HepG2 (cell line): ENCODE measurements around the gene CHCHD6. TPM values are rescaled to one million over a fixed set of nuclear protein-coding genes. Genes with fewer than 3 reads are reported as not detected.

ENCODE experiments used
- BCL6 ChIP-seq: IDR thresholded peaks from 2 replicates; pipeline ENCODE4 v1.6.1; 2016; ENCODE audit warnings: missing genetic modification reagents, missing compliant biosample characterization
- FOXM1 ChIP-seq: sonication (generic); formaldehyde crosslinking; IDR thresholded peaks from 2 replicates; pipeline ENCODE4 v1.5.0; 2020; ENCODE audit warnings: missing genetic modification reagents
- FOXP1 ChIP-seq, 2 experiments: fragments of 450-650 bp in 1 of 2; IDR thresholded peaks; 2 replicates each; pipeline ENCODE4 v1.6.1; 2017 to 2018; ENCODE audit warnings: antibody characterized with exemption in 1 of 2
- GMEB2 ChIP-seq: IDR thresholded peaks from 2 replicates; pipeline ENCODE4 v1.6.1; 2016; ENCODE audit warnings: missing biosample characterization, missing genetic modification reagents, low read depth
- JDP2 ChIP-seq: sonication (generic); formaldehyde crosslinking; IDR thresholded peaks from 2 replicates; pipeline ENCODE4 v1.8.1; 2022; ENCODE audit warnings: missing genetic modification reagents, borderline replicate concordance
- KDM3A ChIP-seq: IDR thresholded peaks from 2 replicates; pipeline ENCODE4 v1.6.1; 2018; ENCODE audit warnings: low read depth, missing compliant biosample characterization
- MEF2D ChIP-seq: sonication (generic); formaldehyde crosslinking; IDR thresholded peaks from 2 replicates; pipeline ENCODE4 v1.5.1; 2020; ENCODE audit warnings: mild to moderate bottlenecking, missing genetic modification reagents
- PHB2 ChIP-seq: fragments of 450-650 bp; IDR thresholded peaks from 2 replicates; pipeline ENCODE4 v1.6.1; 2018; ENCODE audit not compliant: partially characterized antibody
- PRDM15 ChIP-seq: sonication (generic); formaldehyde crosslinking; IDR thresholded peaks from 2 replicates; pipeline ENCODE4 v1.4.0; 2020; ENCODE audit warnings: missing genetic modification reagents
- SALL1 ChIP-seq: sonication (generic); formaldehyde crosslinking; IDR thresholded peaks from 2 replicates; pipeline ENCODE4 v1.8.0; 2022; ENCODE audit warnings: mild to moderate bottlenecking, missing genetic modification reagents
- SP4 ChIP-seq: sonication (generic); formaldehyde crosslinking; IDR thresholded peaks from 2 replicates; pipeline ENCODE4 v1.8.1; 2023; ENCODE audit warnings: mild to moderate bottlenecking, missing genetic modification reagents
- STAG1 ChIP-seq: sonication (generic); formaldehyde crosslinking; IDR thresholded peaks from 2 replicates; pipeline ENCODE4 v1.4.0; 2020; ENCODE audit warnings: missing genetic modification reagents
- U2AF1 ChIP-seq: fragments of 200-400 bp; formaldehyde crosslinking; optimal IDR thresholded peaks from 2 replicates; pipeline ENCODE3; 2017; ENCODE audit warnings: mild to moderate bottlenecking, low read depth, low read length
- ZBTB7A ChIP-seq: sonication (generic); formaldehyde crosslinking; IDR thresholded peaks from 2 replicates; pipeline ENCODE4 v1.8.0; 2022; ENCODE audit warnings: mild to moderate bottlenecking, missing genetic modification reagents
- ZNF225 ChIP-seq: sonication (generic); formaldehyde crosslinking; IDR thresholded peaks from 2 replicates; pipeline ENCODE4 v1.4.0; 2020; ENCODE audit warnings: mild to moderate bottlenecking, missing genetic modification reagents
- ZNF468 ChIP-seq: sonication (generic); formaldehyde crosslinking; IDR thresholded peaks from 2 replicates; pipeline ENCODE4 v1.8.0; 2022; ENCODE audit warnings: mild to moderate bottlenecking, moderate library complexity, missing genetic modification reagents
- ZNF747 ChIP-seq: sonication (generic); formaldehyde crosslinking; IDR thresholded peaks from 2 replicates; pipeline ENCODE4 v1.8.1; 2023; ENCODE audit warnings: missing genetic modification reagents, mild to moderate bottlenecking, borderline replicate concordance
- polyA plus RNA-seq, 8 experiments: library from polyadenylated mRNA; depleted of rRNA in 3 of 8; stranded (reverse) in 7 of 8; unstranded in 1 of 8; fragments of >200 nt; fragmentation: Illumina TruSeq in 4 of 8; extraction: Trizol in 4 of 8; gene quantifications; 2 replicates each; pipeline versions ENCODE4 v1.2.1 to v1.2.3, GENCODE V29; 2011 to 2016; ENCODE audit warnings: low read depth in 4 of 8, missing spikeins in 1 of 8, mixed read lengths in 1 of 8; ENCODE audit not compliant: insufficient read depth in 1 of 8
- total RNA-seq, 5 experiments: library from RNA; depleted of rRNA; stranded (reverse); fragments of >200 nt; fragmentation: Illumina TruSeq; extraction: Trizol; gene quantifications; 2 replicates each; pipeline ENCODE4 v1.2.3, GENCODE V29; 2016; ENCODE audit warnings: low read depth in 1 of 5
- TF ChIP-seq, protein P1 (sequence below): sonication (generic); formaldehyde crosslinking; IDR thresholded peaks from 2 replicates; pipeline ENCODE4 v1.5.0; 2020; ENCODE audit warnings: mild to moderate bottlenecking, missing genetic modification reagents
- TF ChIP-seq, protein P2 (sequence below): IDR thresholded peaks from 2 replicates; pipeline ENCODE4 v1.6.1; 2016; ENCODE audit warnings: missing compliant biosample characterization, missing genetic modification reagents, borderline replicate concordance

Gene CHCHD6
- total and polyA plus RNA-seq, 2 of the 13 experiments (the other 11 are each of a cell fraction or from before 2014, with no cell fraction given) = 20.3 to 20.8 TPM

DNA sequence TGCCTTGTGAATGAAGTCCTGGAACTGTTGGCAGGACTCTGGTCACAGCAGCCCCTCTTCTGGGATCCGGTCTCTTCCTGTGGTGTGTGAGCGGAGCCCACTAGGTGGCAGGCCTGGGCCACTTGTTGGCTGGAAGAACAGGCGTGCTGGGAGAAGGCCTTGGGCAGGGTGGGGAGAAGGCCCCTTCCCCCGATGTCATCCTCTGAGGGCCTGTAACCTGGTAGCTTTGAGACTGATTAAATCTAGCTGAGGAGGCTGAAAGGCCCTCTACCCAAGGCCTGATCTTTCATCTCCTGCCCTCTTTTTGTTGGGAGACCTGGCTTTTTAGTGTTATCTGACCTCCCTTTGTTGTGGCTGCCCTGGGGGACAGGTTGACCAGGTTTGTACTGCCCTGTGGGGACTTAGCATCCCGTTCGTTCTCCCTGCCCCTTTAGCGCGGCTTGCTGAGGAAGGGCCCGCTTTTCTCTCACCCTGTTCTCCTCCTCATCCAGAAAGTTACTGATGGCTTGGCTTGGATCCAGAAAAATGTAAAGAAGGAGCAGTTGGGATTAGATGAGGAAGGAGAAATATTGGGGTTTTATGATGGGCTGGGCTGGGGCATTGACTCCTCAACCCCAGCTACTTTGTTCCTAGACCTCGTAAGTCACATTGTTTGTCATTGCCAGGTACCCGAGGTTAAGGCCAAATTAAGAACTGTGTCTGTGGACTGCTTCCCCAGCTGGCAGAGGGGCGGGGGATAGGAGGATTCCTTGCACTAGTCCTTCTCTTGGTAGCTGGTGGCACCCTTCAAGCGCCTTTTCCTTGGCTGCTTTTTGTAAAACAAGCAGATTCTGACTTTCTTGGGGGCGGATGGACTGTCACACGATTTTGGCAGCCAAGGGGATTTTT is 48.5 kb downstream of the CHCHD6 start (continued):
- TF ChIP-seq GMEB2 (CRISPR knock-in tag) (no peak), FOXP1 (IDR thresholded peaks at IDR 0.05) (no peak), FOXP1 (CRISPR knock-in tag; IDR thresholded peaks at IDR 0.05) (no peak), PHB2 (no peak), U2AF1 (no peak), ZBTB7A (CRISPR knock-in tag) (no peak), STAG1 (CRISPR knock-in tag) (peak; percentile 98), BCL6 (CRISPR knock-in tag) (no peak), FOXM1 (CRISPR knock-in tag) (no peak), ZNF747 (no peak), PRDM15 (CRISPR knock-in tag) (no peak), MEF2D (CRISPR knock-in tag) (no peak), ZNF468 (CRISPR knock-in tag) (no peak), ZNF225 (0 out of 2 replicates have a peak, but pooled peaks have one; percentile 57), JDP2 (CRISPR knock-in tag) (no peak), KDM3A (CRISPR knock-in tag) (no peak), SALL1 (CRISPR knock-in tag) (peak; percentile 28; the same call in 1 of the 2 replicates), SP4 (CRISPR knock-in tag) (no peak)
- TF ChIP-seq, protein P1, sequence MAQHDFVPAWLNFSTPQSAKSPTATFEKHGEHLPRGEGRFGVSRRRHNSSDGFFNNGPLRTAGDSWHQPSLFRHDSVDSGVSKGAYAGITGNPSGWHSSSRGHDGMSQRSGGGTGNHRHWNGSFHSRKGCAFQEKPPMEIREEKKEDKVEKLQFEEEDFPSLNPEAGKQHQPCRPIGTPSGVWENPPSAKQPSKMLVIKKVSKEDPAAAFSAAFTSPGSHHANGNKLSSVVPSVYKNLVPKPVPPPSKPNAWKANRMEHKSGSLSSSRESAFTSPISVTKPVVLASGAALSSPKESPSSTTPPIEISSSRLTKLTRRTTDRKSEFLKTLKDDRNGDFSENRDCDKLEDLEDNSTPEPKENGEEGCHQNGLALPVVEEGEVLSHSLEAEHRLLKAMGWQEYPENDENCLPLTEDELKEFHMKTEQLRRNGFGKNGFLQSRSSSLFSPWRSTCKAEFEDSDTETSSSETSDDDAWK (CRISPR knock-in tag) = no peak
- TF ChIP-seq, protein P2, sequence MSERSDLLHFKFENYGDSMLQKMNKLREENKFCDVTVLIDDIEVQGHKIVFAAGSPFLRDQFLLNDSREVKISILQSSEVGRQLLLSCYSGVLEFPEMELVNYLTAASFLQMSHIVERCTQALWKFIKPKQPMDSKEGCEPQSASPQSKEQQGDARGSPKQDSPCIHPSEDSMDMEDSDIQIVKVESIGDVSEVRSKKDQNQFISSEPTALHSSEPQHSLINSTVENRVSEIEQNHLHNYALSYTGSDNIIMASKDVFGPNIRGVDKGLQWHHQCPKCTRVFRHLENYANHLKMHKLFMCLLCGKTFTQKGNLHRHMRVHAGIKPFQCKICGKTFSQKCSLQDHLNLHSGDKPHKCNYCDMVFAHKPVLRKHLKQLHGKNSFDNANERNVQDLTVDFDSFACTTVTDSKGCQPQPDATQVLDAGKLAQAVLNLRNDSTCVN = no peak
